C4-2B (cell line): ENCODE measurements around the gene M6PR.

Source experiments
- H3K27ac ChIP-seq: fragments of 450-650 bp; 2 replicates; pipeline ENCODE4 v1.5.1; 2017
- ZFX ChIP-seq: fragments of 450-650 bp; IDR thresholded peaks from 2 replicates; pipeline ENCODE4 v1.6.1; 2017
- TF ChIP-seq, protein P1 (sequence below): fragments of 450-650 bp; conservative IDR thresholded peaks from 2 replicates; pipeline ENCODE4 v1.5.1; 2017; ENCODE audit warnings: mild to moderate bottlenecking

M6PR gene

DNA sequence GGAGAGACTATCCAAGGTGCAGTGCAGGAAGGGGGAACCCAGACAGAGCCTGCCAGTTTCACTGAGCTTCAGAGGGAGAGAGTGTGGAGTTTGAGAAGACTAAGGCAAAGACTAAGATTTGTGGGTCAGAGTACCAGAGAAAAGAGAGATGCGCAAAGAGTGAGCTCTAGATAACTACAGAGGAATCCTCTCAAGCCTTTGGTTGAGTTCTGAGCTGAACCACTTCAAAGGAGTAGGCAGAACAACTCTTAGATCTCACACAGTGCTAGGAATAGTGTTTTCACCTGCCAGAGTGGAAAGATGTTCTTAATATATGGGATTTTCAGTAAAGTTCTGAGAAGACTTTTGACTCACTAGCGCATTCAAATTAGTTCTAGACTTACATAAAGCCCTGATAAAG, 10.7 kb upstream of the M6PR start:
- TF ChIP-seq ZFX = no peak
- TF ChIP-seq, protein P1, sequence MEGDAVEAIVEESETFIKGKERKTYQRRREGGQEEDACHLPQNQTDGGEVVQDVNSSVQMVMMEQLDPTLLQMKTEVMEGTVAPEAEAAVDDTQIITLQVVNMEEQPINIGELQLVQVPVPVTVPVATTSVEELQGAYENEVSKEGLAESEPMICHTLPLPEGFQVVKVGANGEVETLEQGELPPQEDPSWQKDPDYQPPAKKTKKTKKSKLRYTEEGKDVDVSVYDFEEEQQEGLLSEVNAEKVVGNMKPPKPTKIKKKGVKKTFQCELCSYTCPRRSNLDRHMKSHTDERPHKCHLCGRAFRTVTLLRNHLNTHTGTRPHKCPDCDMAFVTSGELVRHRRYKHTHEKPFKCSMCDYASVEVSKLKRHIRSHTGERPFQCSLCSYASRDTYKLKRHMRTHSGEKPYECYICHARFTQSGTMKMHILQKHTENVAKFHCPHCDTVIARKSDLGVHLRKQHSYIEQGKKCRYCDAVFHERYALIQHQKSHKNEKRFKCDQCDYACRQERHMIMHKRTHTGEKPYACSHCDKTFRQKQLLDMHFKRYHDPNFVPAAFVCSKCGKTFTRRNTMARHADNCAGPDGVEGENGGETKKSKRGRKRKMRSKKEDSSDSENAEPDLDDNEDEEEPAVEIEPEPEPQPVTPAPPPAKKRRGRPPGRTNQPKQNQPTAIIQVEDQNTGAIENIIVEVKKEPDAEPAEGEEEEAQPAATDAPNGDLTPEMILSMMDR = no peak

DNA sequence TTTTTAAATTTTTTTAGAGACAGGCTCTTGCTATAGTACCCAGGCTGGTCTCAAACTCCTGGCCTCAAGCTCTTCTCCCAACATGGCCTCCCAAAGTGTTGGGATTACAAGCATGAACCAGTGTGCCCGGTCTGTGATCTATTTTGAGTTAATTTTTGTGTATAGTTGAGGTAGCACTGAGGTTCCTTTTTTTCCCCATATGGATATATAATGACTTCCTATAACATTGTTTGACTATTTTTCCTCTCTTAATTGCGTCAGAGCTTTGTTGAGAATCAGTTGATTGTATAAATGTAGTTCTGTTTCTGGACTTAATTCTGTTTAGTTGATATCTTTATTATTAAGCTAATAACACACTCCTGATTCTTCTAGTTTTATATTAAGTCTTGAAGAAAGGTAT, 8.6 kb upstream of the M6PR start:
- TF ChIP-seq, protein P1 = no peak
- no peak for TF ChIP-seq ZFX
- no peak overlapping the region for H3K27ac ChIP-seq

More for the DNA sequence above, 10.7 kb upstream of the M6PR start:
- no peak overlapping the region for H3K27ac ChIP-seq

DNA sequence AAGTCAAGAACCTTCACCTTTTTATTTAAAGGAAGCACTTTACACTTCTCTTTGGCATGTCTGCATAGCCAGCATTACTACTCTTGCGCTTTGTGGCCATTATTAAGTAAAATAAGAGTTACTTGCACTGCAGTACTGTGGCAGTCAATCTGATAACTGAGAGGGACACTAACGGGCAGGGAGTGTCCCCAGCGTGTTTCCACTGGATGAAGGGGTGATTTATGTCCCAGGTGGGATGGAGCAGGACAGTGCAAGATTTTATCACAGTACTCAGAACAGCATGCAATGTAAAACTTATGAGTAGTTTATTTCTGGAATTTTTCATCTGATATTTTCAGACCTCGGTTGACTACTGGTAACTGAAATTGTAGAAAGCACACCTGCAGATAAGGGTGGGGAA, 8.1 kb upstream of the M6PR start:
- no peak overlapping the region for H3K27ac ChIP-seq
- no peak for TF ChIP-seq ZFX
- TF ChIP-seq, protein P1 = no peak

DNA sequence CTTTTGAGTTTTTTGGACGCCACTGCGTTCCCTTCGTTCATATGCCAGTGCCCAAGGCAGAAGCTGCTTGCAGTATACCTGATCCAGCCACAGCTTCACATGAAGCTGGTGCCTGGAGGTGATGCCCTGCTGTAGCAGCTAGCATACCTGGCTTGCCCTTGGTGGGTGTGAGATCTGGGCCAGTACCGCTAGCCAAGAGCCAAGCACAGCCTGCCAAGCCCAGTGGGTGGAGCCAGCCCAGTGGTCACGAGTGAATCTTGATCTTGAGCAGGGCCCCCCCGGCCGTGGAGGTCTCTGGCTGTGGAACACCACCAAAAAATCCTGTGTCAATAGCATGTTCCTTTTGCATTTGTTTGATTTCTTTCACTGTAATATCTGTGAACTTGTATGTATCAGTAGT, 7.3 kb upstream of the M6PR start:
- no peak overlapping the region for H3K27ac ChIP-seq
- TF ChIP-seq, protein P1 = no peak
- no peak for TF ChIP-seq ZFX

DNA sequence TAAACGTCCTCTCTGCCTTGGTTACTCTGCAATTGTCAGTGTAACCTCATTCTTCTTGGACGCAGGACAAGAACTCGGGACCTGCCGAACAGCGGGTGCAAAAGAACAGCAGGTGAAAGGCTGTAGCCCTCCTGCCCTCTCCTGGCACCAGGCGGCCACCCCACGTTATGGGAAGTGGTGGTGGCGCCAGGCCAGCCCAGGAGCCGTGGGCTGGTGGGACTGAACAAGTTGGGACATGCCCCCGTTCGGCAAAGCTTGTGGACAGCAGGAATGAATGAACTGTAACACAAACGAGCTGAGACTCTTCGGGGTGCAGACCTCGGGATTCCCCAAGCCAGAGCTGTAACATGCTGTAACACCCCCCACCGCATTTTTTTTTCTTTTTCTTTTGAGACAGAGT, 6.6 kb upstream of the M6PR start:
- H3K27ac ChIP-seq = no peak overlapping the region
- TF ChIP-seq, protein P1 = no peak
- TF ChIP-seq ZFX = no peak

DNA sequence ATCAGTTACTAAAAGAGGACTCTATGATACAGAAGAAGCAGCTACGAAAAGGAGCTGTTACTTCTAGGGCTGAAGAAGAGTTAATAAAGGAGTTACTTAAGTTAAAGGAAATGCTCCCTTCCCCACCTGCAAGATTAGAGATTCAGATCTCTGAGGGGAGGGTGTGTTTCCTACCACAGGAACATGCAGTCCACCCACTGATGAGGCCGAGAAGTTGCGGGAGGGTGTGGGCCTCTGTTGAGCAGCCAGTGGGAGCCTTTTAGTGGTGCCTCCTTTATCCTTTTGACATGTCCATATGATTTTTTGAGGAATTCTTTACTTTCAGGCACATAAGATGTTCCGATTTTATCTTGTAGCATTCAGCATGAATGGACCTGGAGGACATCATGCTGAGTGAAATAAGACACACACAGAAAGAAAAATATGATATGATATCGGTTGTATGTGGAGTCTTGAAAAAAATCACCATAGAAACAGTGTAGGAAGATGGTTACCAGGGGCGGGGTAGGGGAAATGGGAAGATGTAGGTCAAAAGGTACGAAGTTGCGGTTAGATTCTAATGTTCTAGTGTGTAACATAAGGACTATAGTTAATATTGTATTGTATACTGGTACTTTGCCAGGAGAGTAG, 4.4 kb upstream of the M6PR start:
- TF ChIP-seq, protein P1 = no peak
- TF ChIP-seq ZFX = no peak
- no peak overlapping the region for H3K27ac ChIP-seq

DNA sequence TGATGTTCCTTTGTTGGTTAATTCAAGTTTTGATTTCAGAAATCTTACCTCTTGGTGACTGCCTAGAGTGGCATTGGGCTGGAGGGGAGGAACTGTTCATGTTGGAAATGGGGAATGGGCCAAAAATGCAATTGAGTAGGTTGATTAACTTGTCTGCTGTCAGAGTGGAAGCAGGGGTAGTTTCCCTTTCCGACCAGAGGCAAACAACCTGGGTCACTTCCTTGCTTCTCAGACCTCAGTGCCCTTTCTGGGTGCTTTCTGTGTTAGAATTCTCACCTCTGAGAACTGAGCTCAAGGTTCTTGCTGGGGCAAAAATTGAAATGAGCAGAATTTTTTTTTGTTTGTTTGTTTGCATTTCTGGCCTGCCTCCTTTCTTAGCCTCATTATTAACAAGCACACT, 2.3 kb upstream of the M6PR start:
- TF ChIP-seq, protein P1 = no peak
- no peak for TF ChIP-seq ZFX

More for the DNA sequence above, 2.3 kb upstream of the M6PR start:
- H3K27ac ChIP-seq = no peak overlapping the region
